ENCODE data around the gene PPM1B. TPM values are rescaled to one million over a fixed set of nuclear protein-coding genes. Genes with fewer than 3 reads are reported as not detected.
"Not testable (repeated sequence)": the region's sequence is repeated elsewhere in the genome, so short reads cannot be mapped to it uniquely, and the experiment has no call there.

Gene PPM1B
- polyA plus RNA-seq, 1 donor: 33.1 TPM

DNA sequence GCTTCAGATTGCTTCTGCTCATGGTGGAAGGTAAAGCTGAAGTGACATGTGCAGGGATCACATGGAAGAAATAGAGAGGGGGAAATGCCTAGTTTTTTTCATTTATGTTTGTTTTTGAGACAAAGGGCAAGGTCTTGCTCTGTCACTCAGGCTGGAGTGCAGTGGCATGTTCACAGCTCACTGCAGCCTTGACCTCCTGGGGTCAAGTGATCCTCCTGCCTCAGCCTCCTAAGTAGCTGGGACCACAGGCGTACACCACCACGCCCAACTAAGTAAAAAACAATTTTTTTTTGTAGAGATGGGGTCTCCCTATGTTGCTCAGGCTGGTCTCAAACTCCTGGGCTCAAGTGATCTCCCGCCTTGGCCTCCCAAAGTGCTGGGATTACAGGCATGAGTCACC lies 87.0 kb downstream of the PPM1B start:
- DNase-seq: not testable (repeated sequence)

- not testable (repeated sequence) for DNase-seq
Observed at GRCh38 chr2:44257802-44258201, 89.1 kb downstream of the PPM1B start.

GRCh38 chr2:44267269-44267795 lies 98.7 kb downstream of the PPM1B start:
- DNase-seq: no peak

GRCh38 chr2:44267796-44268648 lies 99.3 kb downstream of the PPM1B start:
- DNase-seq: peak; percentile 8

DNA sequence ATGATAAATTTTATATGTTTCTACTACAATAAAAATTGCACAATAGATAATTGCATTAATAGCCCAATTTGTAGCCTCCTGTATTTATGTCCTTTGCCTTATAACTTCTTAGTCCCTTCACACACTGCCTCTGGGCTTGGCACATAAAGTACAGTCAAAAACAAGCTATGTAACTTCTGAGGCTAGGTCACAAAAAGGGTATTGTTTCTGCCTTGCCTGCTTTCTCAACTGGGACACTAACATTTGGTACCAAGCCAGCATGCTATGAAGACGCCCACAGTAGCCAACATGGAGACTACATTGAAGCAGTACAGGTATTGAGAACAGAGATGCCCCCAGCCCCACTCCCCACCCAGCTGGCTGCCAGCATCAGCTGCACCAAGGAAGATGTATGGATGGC lies 101.2 kb downstream of the PPM1B start:
- DNase-seq: no peak

DNA sequence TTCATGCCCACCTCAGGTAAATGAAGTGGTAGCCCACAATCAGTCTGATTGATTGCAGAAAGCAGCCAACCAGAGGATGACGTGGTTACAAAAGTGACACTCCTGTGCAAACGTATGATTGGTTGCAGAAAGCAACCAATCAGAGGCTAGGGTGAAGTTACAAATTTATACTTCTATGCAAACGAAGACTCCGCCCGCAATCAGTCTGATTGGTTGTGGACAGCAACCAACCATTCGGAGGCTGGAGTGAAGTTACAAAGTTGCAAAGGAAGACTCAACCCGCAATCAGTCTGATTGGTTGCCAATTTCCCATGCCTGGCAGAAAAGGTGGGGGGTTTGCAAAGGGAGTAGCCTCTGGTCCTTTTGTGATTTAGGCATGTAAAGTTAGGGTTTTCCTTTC lies 102.6 kb downstream of the PPM1B start:
- no peak for DNase-seq

- DNase-seq: no peak
Observed at GRCh38 chr2:44273076-44273475, 104.4 kb downstream of the PPM1B start.

GRCh38 chr2:44273596-44273995 lies 104.9 kb downstream of the PPM1B start:
- no peak for DNase-seq

GRCh38 chr2:44275927-44276303 lies 107.2 kb downstream of the PPM1B start:
- no peak for DNase-seq

GRCh38 chr2:44277541-44277940 lies 108.9 kb downstream of the PPM1B start:
- no peak for DNase-seq

GRCh38 chr2:44280869-44281268 lies 112.2 kb downstream of the PPM1B start:
- no peak for DNase-seq

Other genes with a start within 250 kb of the PPM1B start
- gene LRPPRC, start 172.9 kb upstream of the PPM1B start, polyA plus RNA-seq (ENCODE audit: insufficient read length): 77.8 TPM
- gene SLC3A1, start 106.6 kb downstream of the PPM1B start, polyA plus RNA-seq (ENCODE audit: insufficient read length): 1.1 TPM
- 141 TPM for gene PREPL, start 192.6 kb downstream of the PPM1B start, polyA plus RNA-seq (ENCODE audit: insufficient read length)
- gene CAMKMT, start 193.1 kb downstream of the PPM1B start, polyA plus RNA-seq (ENCODE audit: insufficient read length): 4.3 TPM

Measured in hindlimb muscle (tissue), 1 donor.